Measurements from ENCODE around the gene ZNF853. TPM values are rescaled to one million over a fixed set of nuclear protein-coding genes. Genes with fewer than 3 reads are reported as not detected.

Gene ZNF853
- total and polyA plus RNA-seq, 8 donors = 1.6 to 30.9 (median 5.6) TPM

DNA sequence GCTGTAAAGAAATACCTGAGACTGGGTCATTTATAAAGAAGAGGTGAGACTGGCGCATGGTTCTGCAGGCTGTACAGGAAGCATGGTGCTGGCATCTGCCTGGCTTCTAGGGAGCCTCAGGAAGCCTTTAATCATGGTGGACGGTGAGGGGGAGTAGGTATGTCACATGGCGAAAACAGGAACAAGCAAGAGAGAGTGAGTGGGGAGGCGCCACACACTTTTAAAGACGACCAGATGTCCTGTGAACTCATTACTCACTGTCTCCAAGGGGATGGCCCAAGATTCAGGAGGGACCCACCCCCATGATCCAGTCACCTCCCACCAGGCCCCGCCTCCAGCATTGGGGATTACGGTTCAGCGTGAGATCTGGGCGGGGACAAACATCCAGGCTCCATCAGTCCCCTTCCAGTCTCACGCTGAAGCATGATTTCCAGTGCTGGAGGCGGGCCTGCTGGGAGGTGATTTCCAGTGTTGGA lies 24.9 kb downstream of the ZNF853 start:
- Histone ChIP-seq H3K27me3 (no peaks in the 10 kb centered on the region), H3K4me3 (no peak overlapping the region), H3K4me1 (peaks cover 16 to 42% (median 30%) of the 10 kb centered on the region in 4 donors), H3K9me3 (no peaks in the 10 kb centered on the region), H3K36me3 (peaks cover 38 to 58% (median 56%) of the 10 kb centered on the region in 4 donors), H3K27ac (no peak overlapping the region)
- DNase-seq = peak in 1 of 2 donors; percentile 52
- WGBS, 5 donors = 69 to 77% (median 72%) methylated on average over 11 of the region's 11 CpGs
- intact Hi-C loops (cut with DNase I; ENCODE audit: low total_unique reads) = no loop called here
- TF ChIP-seq POLR2A (IDR thresholded peaks at IDR 0.05) = no peak

DNA sequence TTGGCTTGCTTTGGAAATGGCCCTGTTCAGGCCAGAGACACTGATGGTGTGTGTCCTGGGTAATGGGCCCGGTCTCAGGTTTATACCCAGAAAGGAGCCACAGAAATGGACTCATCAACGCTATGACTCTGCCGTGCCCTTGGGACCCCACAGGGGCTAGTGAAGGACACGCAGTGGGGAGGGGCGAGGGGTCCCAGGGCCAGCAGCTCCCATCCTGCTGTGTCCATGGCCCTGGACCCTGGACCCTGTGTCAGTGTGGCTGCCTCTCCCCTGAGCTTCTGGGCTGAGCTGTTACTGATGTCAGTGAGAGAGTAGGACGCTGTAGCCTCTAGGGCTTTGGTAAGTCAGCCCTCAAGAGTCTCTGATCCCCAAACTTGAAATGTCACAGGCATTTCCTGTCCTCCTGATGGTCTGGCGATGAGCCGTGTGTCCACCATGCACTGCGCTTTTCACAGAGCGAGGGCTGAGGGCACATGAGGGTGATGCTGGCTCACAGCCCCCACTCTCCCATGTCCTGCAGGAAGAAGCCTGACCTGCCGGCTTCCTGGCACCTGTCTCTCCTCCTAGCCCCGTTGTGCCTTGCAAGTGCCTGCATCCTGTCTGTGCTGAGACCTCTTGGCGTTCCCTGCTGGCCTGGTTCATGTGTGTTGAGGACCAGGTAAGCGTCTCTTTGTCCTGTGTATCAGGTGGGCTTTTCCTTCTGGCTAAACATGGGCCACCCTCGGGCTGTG lies 26.1 kb downstream of the ZNF853 start:
- intact Hi-C loops (cut with DNase I; ENCODE audit: low total_unique reads) = no loop called here
- Histone ChIP-seq H3K27ac (no peak overlapping the region), H3K36me3 (peaks cover 43 to 70% (median 68%) of the 10 kb centered on the region in 4 donors), H3K4me3 (no peak overlapping the region), H3K4me1 (peaks cover 13 to 32% (median 26%) of the 10 kb centered on the region in 4 donors), H3K9me3 (no peaks in the 10 kb centered on the region), H3K27me3 (no peaks in the 10 kb centered on the region)
- no peak for TF ChIP-seq POLR2A (IDR thresholded peaks at IDR 0.05)
- TF ChIP-seq EP300 (IDR thresholded peaks at IDR 0.05) = no peak
- no peak for TF ChIP-seq POLR2AphosphoS5 (IDR thresholded peaks at IDR 0.05)
- no peak for DNase-seq
- WGBS, 5 donors = 86 to 93% (median 89%) methylated on average over 7 to 15 of the region's 15 CpGs

DNA sequence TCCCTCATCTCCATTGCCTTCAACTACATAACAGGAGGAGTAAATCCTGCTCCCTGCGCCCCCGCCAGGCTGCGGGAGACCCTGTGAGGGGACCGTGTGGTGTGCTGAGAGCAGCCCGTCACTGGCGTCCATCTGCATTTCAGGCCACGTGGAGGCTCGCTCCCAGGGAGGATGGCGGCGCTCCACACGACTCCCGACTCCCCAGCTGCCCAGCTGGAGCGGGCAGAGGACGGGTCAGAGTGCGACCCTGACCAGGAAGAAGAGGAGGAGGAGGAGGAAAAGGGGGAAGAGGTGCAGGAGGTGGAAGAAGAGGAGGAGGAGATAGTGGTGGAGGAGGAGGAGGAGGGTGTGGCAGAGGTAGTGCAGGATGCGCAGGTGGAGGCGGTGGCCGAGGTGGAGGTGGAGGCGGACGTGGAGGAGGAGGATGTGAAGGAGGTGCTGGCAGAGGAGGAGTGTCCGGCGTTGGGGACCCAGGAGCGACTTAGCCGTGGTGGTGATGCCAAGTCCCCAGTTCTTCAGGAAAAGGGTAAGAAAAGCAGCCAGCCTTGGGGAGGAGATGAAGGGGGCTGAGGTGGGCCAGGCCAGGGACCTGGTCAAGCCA lies 26.9 kb downstream of the ZNF853 start:
- Histone ChIP-seq H3K27ac (no peak overlapping the region), H3K36me3 (peaks cover 43 to 79% (median 77%) of the 10 kb centered on the region in 4 donors), H3K9me3 (no peaks in the 10 kb centered on the region), H3K4me3 (no peak overlapping the region), H3K27me3 (no peaks in the 10 kb centered on the region), H3K4me1 (peaks cover 10 to 28% (median 22%) of the 10 kb centered on the region in 4 donors)
- TF ChIP-seq POLR2A (IDR thresholded peaks at IDR 0.05) (no peak), EP300 (IDR thresholded peaks at IDR 0.05) (no peak), POLR2AphosphoS5 (IDR thresholded peaks at IDR 0.05) (no peak)
- TF ChIP-seq, protein P1, sequence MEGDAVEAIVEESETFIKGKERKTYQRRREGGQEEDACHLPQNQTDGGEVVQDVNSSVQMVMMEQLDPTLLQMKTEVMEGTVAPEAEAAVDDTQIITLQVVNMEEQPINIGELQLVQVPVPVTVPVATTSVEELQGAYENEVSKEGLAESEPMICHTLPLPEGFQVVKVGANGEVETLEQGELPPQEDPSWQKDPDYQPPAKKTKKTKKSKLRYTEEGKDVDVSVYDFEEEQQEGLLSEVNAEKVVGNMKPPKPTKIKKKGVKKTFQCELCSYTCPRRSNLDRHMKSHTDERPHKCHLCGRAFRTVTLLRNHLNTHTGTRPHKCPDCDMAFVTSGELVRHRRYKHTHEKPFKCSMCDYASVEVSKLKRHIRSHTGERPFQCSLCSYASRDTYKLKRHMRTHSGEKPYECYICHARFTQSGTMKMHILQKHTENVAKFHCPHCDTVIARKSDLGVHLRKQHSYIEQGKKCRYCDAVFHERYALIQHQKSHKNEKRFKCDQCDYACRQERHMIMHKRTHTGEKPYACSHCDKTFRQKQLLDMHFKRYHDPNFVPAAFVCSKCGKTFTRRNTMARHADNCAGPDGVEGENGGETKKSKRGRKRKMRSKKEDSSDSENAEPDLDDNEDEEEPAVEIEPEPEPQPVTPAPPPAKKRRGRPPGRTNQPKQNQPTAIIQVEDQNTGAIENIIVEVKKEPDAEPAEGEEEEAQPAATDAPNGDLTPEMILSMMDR (IDR thresholded peaks at IDR 0.05) = no peak
- DNase-seq = no peak
- 89 to 94% (median 92%) methylated on average over 22 to 24 of the region's 24 CpGs for WGBS, 5 donors
- intact Hi-C loops (cut with DNase I; ENCODE audit: low total_unique reads) = no loop called here

DNA sequence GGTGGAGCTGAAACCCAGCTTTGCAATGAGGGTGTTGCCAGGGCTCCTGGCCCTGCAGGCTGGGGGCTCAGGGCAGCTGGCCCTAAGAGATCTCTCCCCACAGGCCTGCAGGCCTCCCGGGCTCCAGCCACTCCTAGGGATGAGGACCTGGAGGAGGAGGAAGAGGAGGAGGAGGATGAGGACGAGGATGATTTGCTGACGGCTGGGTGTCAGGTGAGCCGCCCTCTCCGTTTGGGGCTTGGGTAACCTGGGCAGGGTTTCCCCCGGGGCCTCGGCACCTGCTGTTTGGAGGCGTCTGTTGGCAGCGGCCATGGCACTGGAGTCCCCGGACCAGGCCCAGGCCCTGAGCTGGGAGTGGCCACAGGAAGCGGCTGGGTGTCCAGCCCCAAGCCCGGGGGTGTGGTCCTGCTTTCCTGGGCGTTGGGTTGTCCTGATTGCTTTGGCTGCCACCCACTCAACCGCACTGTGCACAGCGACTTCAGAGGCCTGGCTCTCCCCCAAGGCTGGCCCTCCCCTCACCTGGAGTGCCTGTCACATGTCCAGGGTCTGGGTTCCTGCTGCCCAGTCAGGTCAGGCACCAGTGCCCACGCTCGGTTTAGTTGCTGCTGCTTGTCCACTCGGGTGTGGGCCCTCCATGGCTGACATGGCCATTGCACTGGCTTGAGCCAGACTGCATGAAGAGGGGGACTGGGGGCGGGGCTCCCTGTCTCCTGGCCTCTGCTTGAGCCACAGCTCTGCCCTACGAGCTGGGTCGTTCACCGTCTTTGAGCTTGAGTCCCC lies 27.6 kb downstream of the ZNF853 start:
- no peak for DNase-seq
- peaks cover 7 to 23% (median 17%) of the 10 kb centered on the region in 4 donors for H3K4me1 ChIP-seq
- H3K27me3 ChIP-seq = no peaks in the 10 kb centered on the region
- H3K9me3 ChIP-seq = no peaks in the 10 kb centered on the region
- TF ChIP-seq POLR2A (IDR thresholded peaks at IDR 0.05) (no peak), POLR2AphosphoS5 (IDR thresholded peaks at IDR 0.05) (no peak), EP300 (IDR thresholded peaks at IDR 0.05) (no peak)
- TF ChIP-seq, protein P1 (IDR thresholded peaks at IDR 0.05) = no peak
- H3K27ac ChIP-seq = no peak overlapping the region
- intact Hi-C loops (cut with DNase I; ENCODE audit: low total_unique reads) = no loop called here
- no peak overlapping the region for H3K4me3 ChIP-seq
- H3K36me3 ChIP-seq = peaks cover 44 to 86% (median 84%) of the 10 kb centered on the region in 4 donors
- 73 to 87% (median 78%) methylated on average over 13 to 22 of the region's 22 CpGs for WGBS, 5 donors

Measured in stomach (tissue), 9 donors.